HFFc6 (cell line): ENCODE results near the gene CRYBB3. TPM values are rescaled to one million over a fixed set of nuclear protein-coding genes. Genes with fewer than 3 reads are reported as not detected.

ENCODE experiments used
- DNase-seq: peaks from one replicate; pipeline ENCODE4 v3.0.0-alpha.2; 2018
- H3K27ac Mint-ChIP-seq: 2 replicates; pipeline ENCODE4 v1.8.0; 2020; ENCODE audit warnings: mild to moderate bottlenecking, mixed read lengths
- H3K27me3 Mint-ChIP-seq: 2 replicates; pipeline ENCODE4 v1.8.0; 2021; ENCODE audit warnings: mild to moderate bottlenecking, moderate library complexity, mixed read lengths; ENCODE audit not compliant: insufficient read depth
- H3K36me3 Mint-ChIP-seq: 2 replicates; pipeline ENCODE4 v1.8.0; 2021; ENCODE audit warnings: low read depth, mixed read lengths
- H3K4me1 Mint-ChIP-seq: 2 replicates; pipeline ENCODE4 v1.8.0; 2020; ENCODE audit warnings: low read depth, mixed read lengths
- H3K4me3 Mint-ChIP-seq: 2 replicates; pipeline ENCODE4 v1.8.0; 2020; ENCODE audit warnings: mild to moderate bottlenecking, moderate library complexity, mixed read lengths
- H3K9me3 Mint-ChIP-seq: 2 replicates; pipeline ENCODE4 v1.8.0; 2020; ENCODE audit warnings: mild to moderate bottlenecking, mixed read lengths
- CTCF ChIP-seq: fragments of 200-600 bp; sonication (generic); IDR thresholded peaks from 2 replicates; pipeline ENCODE4 v1.5.0; 2021; ENCODE audit warnings: antibody characterized with exemption, mild to moderate bottlenecking
- long read RNA-seq: library from polyadenylated mRNA; unstranded; transcript quantifications from one replicate; pipeline ENCODE4 v2.0.0, GENCODE V29; 2019
- total RNA-seq, 6 experiments: library from RNA; stranded (reverse); fragmentation: NEBNext Ultra II Directional; extraction: Animal tissue kit (Norgen Biotek cat#: 25700); gene quantifications; 2 replicates in 1 of 6; 3 replicates in 5 of 6; pipeline ENCODE4 v1.2.3, GENCODE V29; 2021

The CRYBB3 gene
- not detected for total RNA-seq
- long read RNA-seq = 0 reads

- DNase-seq = no peak
- Mint-ChIP-seq H3K27me3 (peaks cover 1% of the 10 kb centered on the region), H3K4me3 (no peak within 1 kb of the TSS), H3K27ac (no peak within 1 kb of the TSS), H3K9me3 (peaks cover 6% of the 10 kb centered on the region; the same call in 1 of the 2 replicates), H3K36me3 (no peaks in the 10 kb centered on the region), H3K4me1 (no peaks in the 10 kb centered on the region)
- TF ChIP-seq CTCF = no peak
Measured at GRCh38 chr22:25199731-25200520, at the start of gene CRYBB3. Gene CRYBB3 (plus strand): TSS chr22:25199858. CDS start chr22:25201397, 1,539 bp downstream.

GRCh38 chr22:25153961-25154666 is 45.5 kb upstream of the CRYBB3 start:
- Mint-ChIP-seq H3K36me3 (no peaks in the 10 kb centered on the region), H3K27ac (no peak overlapping the region), H3K9me3 (peaks cover 27% of the 10 kb centered on the region), H3K4me1 (no peaks in the 10 kb centered on the region), H3K4me3 (no peak overlapping the region), H3K27me3 (peaks cover 1% of the 10 kb centered on the region; the same call in 1 of the 2 replicates)
- peak; percentile 11 for DNase-seq
- no peak for TF ChIP-seq CTCF

GRCh38 chr22:25154667-25154999 is 45.0 kb upstream of the CRYBB3 start:
- no peak for TF ChIP-seq CTCF
- DNase-seq = no peak
- no peak overlapping the region for H3K27ac Mint-ChIP-seq
- no peaks in the 10 kb centered on the region for H3K4me1 Mint-ChIP-seq
- H3K4me3 Mint-ChIP-seq = no peak overlapping the region
- no peaks in the 10 kb centered on the region for H3K36me3 Mint-ChIP-seq
- peaks cover 1% of the 10 kb centered on the region; the same call in 1 of the 2 replicates for H3K27me3 Mint-ChIP-seq
- peaks cover 23% of the 10 kb centered on the region for H3K9me3 Mint-ChIP-seq

- Mint-ChIP-seq H3K27ac (no peak overlapping the region), H3K27me3 (peaks cover 1% of the 10 kb centered on the region; the same call in 1 of the 2 replicates), H3K4me3 (no peak overlapping the region), H3K36me3 (no peaks in the 10 kb centered on the region), H3K4me1 (no peaks in the 10 kb centered on the region), H3K9me3 (peaks cover 20% of the 10 kb centered on the region)
- DNase-seq = no peak
- TF ChIP-seq CTCF = no peak
Measured at GRCh38 chr22:25156736-25157135, 42.9 kb upstream of the CRYBB3 start.

GRCh38 chr22:25159028-25159427 is 40.6 kb upstream of the CRYBB3 start:
- Mint-ChIP-seq H3K4me3 (no peak overlapping the region), H3K9me3 (peaks cover 12% of the 10 kb centered on the region; the same call in 1 of the 2 replicates), H3K36me3 (no peaks in the 10 kb centered on the region), H3K4me1 (no peaks in the 10 kb centered on the region), H3K27me3 (peaks cover 1% of the 10 kb centered on the region; the same call in 1 of the 2 replicates), H3K27ac (no peak overlapping the region; the same call in 1 of the 2 replicates)
- TF ChIP-seq CTCF = no peak
- peak; percentile 10 for DNase-seq
